ENCODE data around the gene RIPOR3. TPM values are rescaled to one million over a fixed set of nuclear protein-coding genes. Genes with fewer than 3 reads are reported as not detected.
"Not testable (repeated sequence)": the region's sequence is repeated elsewhere in the genome, so short reads cannot be mapped to it uniquely, and the experiment has no call there.

RIPOR3 gene
- polyA plus RNA-seq, 1 donor from 2014 or later, result not detected

DNA sequence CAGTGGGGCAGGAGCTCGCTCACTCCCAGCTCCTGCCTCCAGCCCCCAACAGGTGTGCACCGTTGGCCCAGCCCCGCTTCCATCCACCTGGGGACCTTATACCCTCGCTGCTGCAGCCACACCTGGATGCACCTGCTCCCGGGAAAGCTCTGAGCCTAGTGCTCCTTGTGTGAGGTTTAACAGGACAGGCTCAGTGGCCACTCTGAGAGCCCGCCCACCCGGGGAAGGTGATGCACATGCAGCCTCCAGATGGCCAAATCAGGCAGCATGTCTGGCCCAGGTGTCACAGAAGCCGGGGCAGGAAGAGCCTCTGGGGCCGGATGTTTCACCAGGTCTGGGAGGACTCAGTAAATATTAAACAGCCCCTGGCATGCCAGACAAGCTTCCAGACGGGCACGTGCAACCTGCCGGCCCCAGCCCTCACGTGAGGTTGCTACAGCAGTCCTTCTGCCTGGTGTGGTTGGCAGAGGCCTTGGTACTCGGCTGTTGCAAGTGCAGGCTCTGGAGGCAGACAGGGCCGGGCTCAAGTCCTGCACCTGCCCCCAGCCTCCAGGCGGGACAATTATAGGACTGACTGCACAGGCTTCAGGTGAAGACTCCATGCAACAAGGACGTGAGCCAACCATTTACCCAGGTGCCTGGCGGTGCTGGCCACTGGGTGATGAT, 66.9 kb downstream of the RIPOR3 start:
- no peaks in the 10 kb centered on the region for H3K36me3 ChIP-seq (ENCODE audit: insufficient read depth, low read length)
- H3K9me2 ChIP-seq (ENCODE audit: insufficient read depth, low read length), result no peaks in the 10 kb centered on the region
- peaks cover 7% of the 10 kb centered on the region for H3K9me3 ChIP-seq (ENCODE audit: low read length)
- no peak for TF ChIP-seq MXI1 (conservative IDR thresholded peaks at IDR 0.05; ENCODE audit: poor library complexity, severe bottlenecking)
- no peaks in the 10 kb centered on the region for H4K20me1 ChIP-seq (ENCODE audit: insufficient read depth)
- no peak overlapping the region for H3K4me2 ChIP-seq (ENCODE audit: low read length)
- H3F3A ChIP-seq (ENCODE audit: insufficient read depth, low read length, poor library complexity, severe bottlenecking), result no peaks in the 10 kb centered on the region
- H3K27me3 ChIP-seq (ENCODE audit: insufficient read depth, low read depth, low read length), result no peaks in the 10 kb centered on the region
- H3K27ac ChIP-seq (ENCODE audit: low read length), result no peak overlapping the region
- H2AFZ ChIP-seq (ENCODE audit: low read depth, low read length), result no peak overlapping the region
- no peak overlapping the region for H3K4me3 ChIP-seq (ENCODE audit: low read length)
- H3K9ac ChIP-seq (ENCODE audit: low read length), result no peak overlapping the region
- no peaks in the 10 kb centered on the region for H3K79me2 ChIP-seq (replicated peaks; ENCODE audit: insufficient read depth, low read length)

DNA sequence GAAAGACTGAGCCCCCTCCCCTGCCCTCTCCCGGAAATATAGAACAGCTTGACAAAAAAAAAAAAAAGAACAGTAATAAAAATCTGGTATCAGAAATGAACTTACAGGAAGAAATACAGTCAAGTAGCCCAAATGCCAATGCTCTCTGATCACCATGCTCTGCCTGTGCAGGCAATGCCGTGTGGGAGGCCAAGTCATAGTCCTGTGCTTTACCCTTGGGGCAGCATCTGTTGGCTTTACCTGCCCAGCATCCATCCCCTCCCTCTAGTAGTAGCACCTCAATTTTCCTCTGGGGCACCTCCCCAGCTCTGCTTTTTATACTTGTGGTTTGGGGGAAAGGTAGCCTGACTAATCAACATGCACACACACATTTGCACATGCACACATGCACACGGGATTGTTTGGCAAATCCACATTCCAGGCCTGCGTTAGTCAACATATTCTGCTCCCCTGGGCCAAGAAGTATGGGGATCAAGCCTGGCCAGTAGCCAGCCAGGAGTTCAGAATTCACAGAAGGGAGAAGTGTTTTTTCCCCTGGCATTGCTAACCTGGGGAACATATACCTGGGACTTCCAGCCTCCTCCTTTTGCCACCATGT, 70.2 kb downstream of the RIPOR3 start:
- H4K20me1 ChIP-seq (ENCODE audit: insufficient read depth), result no peaks in the 10 kb centered on the region
- no peak overlapping the region for H3K4me2 ChIP-seq (ENCODE audit: low read length)

DNA sequence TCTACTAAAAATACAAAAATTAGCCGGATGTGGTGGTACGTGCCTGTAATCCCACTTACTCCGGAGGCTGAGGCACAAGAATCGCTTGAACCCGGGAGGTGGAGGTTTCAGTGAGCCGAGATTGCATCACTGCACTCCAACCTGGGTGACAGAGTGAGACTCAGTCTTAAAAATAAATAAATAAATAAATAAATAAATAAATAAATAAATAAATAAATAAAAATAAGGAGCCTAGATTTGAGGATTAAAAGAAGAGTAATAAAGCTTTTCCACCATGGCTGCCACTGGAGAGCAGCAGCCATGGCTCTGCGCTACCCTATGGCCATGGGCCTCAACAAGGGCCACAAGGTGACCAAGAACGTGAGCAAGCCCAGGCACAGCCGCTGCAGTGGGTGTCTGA, 70.9 kb downstream of the RIPOR3 start:
- not testable (repeated sequence) for H3K9ac ChIP-seq (ENCODE audit: low read length); H3K79me2 ChIP-seq (replicated peaks; ENCODE audit: insufficient read depth, low read length); H4K20me1 ChIP-seq (ENCODE audit: insufficient read depth); H3K9me2 ChIP-seq (ENCODE audit: insufficient read depth, low read length); H3K9me3 ChIP-seq (ENCODE audit: low read length); H2AFZ ChIP-seq (ENCODE audit: low read depth, low read length); H3F3A ChIP-seq (ENCODE audit: insufficient read depth, low read length, poor library complexity, severe bottlenecking); H3K27ac ChIP-seq (ENCODE audit: low read length); H3K36me3 ChIP-seq (ENCODE audit: insufficient read depth, low read length); H3K27me3 ChIP-seq (ENCODE audit: insufficient read depth, low read depth, low read length); H3K4me2 ChIP-seq (ENCODE audit: low read length); H3K4me3 ChIP-seq (ENCODE audit: low read length)

More for the DNA sequence above, 70.2 kb downstream of the RIPOR3 start:
- Histone ChIP-seq H3K4me3 (ENCODE audit: low read length) (no peak overlapping the region), H3K9ac (ENCODE audit: low read length) (no peak overlapping the region), H3K79me2 (replicated peaks; ENCODE audit: insufficient read depth, low read length) (no peaks in the 10 kb centered on the region), H3F3A (ENCODE audit: insufficient read depth, low read length, poor library complexity, severe bottlenecking) (no peaks in the 10 kb centered on the region), H2AFZ (ENCODE audit: low read depth, low read length) (no peak overlapping the region), H3K9me3 (ENCODE audit: low read length) (peaks cover 7% of the 10 kb centered on the region), H3K36me3 (ENCODE audit: insufficient read depth, low read length) (no peaks in the 10 kb centered on the region), H3K27me3 (ENCODE audit: insufficient read depth, low read depth, low read length) (no peaks in the 10 kb centered on the region), H3K9me2 (ENCODE audit: insufficient read depth, low read length) (no peaks in the 10 kb centered on the region), H3K27ac (ENCODE audit: low read length) (no peak overlapping the region)
- TF ChIP-seq RAD21 (conservative IDR thresholded peaks at IDR 0.05) (no peak), POLR2AphosphoS5 (IDR thresholded peaks at IDR 0.05) (no peak), SMC3 (conservative IDR thresholded peaks at IDR 0.05; ENCODE audit: poor library complexity) (no peak), EP300 (conservative IDR thresholded peaks at IDR 0.05; ENCODE audit: poor library complexity, severe bottlenecking) (no peak), TAF1 (IDR thresholded peaks at IDR 0.05; ENCODE audit: low read depth) (no peak), EZH2 (IDR thresholded peaks at IDR 0.05; ENCODE audit: borderline replicate concordance, insufficient read depth, low read length, poor library complexity, severe bottlenecking) (no peak), MXI1 (conservative IDR thresholded peaks at IDR 0.05; ENCODE audit: poor library complexity, severe bottlenecking) (no peak)
- TF ChIP-seq, protein P1, sequence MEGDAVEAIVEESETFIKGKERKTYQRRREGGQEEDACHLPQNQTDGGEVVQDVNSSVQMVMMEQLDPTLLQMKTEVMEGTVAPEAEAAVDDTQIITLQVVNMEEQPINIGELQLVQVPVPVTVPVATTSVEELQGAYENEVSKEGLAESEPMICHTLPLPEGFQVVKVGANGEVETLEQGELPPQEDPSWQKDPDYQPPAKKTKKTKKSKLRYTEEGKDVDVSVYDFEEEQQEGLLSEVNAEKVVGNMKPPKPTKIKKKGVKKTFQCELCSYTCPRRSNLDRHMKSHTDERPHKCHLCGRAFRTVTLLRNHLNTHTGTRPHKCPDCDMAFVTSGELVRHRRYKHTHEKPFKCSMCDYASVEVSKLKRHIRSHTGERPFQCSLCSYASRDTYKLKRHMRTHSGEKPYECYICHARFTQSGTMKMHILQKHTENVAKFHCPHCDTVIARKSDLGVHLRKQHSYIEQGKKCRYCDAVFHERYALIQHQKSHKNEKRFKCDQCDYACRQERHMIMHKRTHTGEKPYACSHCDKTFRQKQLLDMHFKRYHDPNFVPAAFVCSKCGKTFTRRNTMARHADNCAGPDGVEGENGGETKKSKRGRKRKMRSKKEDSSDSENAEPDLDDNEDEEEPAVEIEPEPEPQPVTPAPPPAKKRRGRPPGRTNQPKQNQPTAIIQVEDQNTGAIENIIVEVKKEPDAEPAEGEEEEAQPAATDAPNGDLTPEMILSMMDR (IDR thresholded peaks at IDR 0.05; ENCODE audit: poor library complexity, severe bottlenecking), result no peak
- TF ChIP-seq, protein P2, sequence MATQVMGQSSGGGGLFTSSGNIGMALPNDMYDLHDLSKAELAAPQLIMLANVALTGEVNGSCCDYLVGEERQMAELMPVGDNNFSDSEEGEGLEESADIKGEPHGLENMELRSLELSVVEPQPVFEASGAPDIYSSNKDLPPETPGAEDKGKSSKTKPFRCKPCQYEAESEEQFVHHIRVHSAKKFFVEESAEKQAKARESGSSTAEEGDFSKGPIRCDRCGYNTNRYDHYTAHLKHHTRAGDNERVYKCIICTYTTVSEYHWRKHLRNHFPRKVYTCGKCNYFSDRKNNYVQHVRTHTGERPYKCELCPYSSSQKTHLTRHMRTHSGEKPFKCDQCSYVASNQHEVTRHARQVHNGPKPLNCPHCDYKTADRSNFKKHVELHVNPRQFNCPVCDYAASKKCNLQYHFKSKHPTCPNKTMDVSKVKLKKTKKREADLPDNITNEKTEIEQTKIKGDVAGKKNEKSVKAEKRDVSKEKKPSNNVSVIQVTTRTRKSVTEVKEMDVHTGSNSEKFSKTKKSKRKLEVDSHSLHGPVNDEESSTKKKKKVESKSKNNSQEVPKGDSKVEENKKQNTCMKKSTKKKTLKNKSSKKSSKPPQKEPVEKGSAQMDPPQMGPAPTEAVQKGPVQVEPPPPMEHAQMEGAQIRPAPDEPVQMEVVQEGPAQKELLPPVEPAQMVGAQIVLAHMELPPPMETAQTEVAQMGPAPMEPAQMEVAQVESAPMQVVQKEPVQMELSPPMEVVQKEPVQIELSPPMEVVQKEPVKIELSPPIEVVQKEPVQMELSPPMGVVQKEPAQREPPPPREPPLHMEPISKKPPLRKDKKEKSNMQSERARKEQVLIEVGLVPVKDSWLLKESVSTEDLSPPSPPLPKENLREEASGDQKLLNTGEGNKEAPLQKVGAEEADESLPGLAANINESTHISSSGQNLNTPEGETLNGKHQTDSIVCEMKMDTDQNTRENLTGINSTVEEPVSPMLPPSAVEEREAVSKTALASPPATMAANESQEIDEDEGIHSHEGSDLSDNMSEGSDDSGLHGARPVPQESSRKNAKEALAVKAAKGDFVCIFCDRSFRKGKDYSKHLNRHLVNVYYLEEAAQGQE (IDR thresholded peaks at IDR 0.05; ENCODE audit: borderline replicate concordance), result no peak
